Mesothelial cell of epicardium (in vitro differentiated cells): ENCODE data around the gene SYNE4. TPM values are rescaled to one million over a fixed set of nuclear protein-coding genes. Genes with fewer than 3 reads are reported as not detected.
"Not testable (repeated sequence)": the region's sequence is repeated elsewhere in the genome, so short reads cannot be mapped to it uniquely, and the experiment has no call there.

ENCODE experiments used
- DNase-seq, 2 experiments: peaks; one replicate each; pipeline ENCODE4 v3.0.0; 2021; ENCODE audit warnings: low spot score in 2 of 2; ENCODE audit not compliant: unreplicated experiment in 2 of 2
- H3K27ac Mint-ChIP-seq: 2 replicates; pipeline ENCODE4 v1.8.0; 2021; ENCODE audit warnings: mixed read lengths
- H3K27me3 Mint-ChIP-seq: 2 replicates; pipeline ENCODE4 v1.8.0; 2021; ENCODE audit warnings: low read depth, mixed read lengths
- H3K36me3 Mint-ChIP-seq: 2 replicates; pipeline ENCODE4 v1.8.0; 2021; ENCODE audit warnings: mixed read lengths
- H3K4me1 Mint-ChIP-seq: 2 replicates; pipeline ENCODE4 v1.8.0; 2021; ENCODE audit warnings: mixed read lengths
- H3K4me3 Mint-ChIP-seq: 2 replicates; pipeline ENCODE4 v1.8.0; 2021; ENCODE audit warnings: mild to moderate bottlenecking, moderate library complexity, mixed read lengths
- H3K9me3 Mint-ChIP-seq: 2 replicates; pipeline ENCODE4 v1.8.0; 2021; ENCODE audit warnings: mixed read lengths
- total RNA-seq: library from RNA; stranded (reverse); gene quantifications from 3 replicates; pipeline ENCODE4 v1.2.1, GENCODE V29; 2021
- TF ChIP-seq, protein P1 (sequence below): fragments of 200-600 bp; sonication (generic); IDR thresholded peaks from one replicate; pipeline ENCODE4 v1.5.0; 2021; ENCODE audit warnings: antibody characterized with exemption; ENCODE audit not compliant: unreplicated experiment

Gene SYNE4
- total RNA-seq, 1 donor from 2014 or later: 17.0 TPM

DNA sequence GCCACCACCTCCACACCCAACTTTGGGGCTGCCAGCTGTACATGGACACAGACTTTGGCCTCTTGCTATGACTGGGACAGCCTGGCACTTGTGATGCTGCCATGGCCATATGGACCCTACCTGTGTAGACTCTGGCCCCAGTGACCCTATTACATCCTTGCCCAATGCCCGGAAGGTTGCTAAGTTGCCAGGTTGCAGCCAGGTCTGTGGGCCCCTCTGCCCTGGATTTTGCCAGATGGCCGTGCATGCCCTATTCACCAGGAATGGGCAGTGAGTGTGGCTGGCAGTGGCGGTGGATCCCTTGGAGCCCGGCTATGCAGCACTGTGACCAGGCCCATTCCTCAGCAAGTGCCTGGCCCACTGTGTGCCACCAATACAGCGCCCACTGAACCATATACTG lies 22.5 kb downstream of the SYNE4 start:
- TF ChIP-seq, protein P1, sequence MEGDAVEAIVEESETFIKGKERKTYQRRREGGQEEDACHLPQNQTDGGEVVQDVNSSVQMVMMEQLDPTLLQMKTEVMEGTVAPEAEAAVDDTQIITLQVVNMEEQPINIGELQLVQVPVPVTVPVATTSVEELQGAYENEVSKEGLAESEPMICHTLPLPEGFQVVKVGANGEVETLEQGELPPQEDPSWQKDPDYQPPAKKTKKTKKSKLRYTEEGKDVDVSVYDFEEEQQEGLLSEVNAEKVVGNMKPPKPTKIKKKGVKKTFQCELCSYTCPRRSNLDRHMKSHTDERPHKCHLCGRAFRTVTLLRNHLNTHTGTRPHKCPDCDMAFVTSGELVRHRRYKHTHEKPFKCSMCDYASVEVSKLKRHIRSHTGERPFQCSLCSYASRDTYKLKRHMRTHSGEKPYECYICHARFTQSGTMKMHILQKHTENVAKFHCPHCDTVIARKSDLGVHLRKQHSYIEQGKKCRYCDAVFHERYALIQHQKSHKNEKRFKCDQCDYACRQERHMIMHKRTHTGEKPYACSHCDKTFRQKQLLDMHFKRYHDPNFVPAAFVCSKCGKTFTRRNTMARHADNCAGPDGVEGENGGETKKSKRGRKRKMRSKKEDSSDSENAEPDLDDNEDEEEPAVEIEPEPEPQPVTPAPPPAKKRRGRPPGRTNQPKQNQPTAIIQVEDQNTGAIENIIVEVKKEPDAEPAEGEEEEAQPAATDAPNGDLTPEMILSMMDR: no peak
- Mint-ChIP-seq H3K27ac (no peak overlapping the region), H3K27me3 (peaks cover 83% of the 10 kb centered on the region)

DNA sequence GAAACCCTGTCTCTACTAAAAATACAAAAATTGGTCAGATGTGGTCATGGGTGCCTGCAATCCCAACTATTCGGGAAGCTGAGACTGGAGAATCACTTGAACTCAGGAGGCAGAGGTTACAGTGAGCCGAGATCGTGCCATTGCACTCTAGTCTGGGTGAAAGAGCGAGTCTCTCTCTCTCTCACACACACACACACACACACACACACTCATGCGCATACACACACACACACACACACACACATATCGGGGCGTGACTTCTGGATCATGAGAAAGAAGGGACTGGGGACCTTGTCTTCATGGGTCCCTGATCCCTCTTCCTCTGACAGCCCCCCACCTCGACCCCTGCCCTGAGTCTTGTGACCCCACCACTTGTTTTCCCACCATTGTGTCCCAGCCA lies 25.4 kb downstream of the SYNE4 start:
- H3K9me3 Mint-ChIP-seq: no peaks in the 10 kb centered on the region
- H3K4me3 Mint-ChIP-seq: no peak overlapping the region
- peaks cover 84% of the 10 kb centered on the region for H3K27me3 Mint-ChIP-seq
- H3K27ac Mint-ChIP-seq: no peak overlapping the region
- TF ChIP-seq, protein P1: no peak
- no peak for DNase-seq
- H3K4me1 Mint-ChIP-seq: peaks cover 3% of the 10 kb centered on the region
- H3K36me3 Mint-ChIP-seq: no peaks in the 10 kb centered on the region

More for the DNA sequence above, 22.5 kb downstream of the SYNE4 start:
- peak overlapping the region; percentile 72 for H3K4me3 Mint-ChIP-seq
- peaks cover 3% of the 10 kb centered on the region for H3K4me1 Mint-ChIP-seq
- H3K9me3 Mint-ChIP-seq: no peaks in the 10 kb centered on the region
- DNase-seq: no peak
- H3K36me3 Mint-ChIP-seq: no peaks in the 10 kb centered on the region

DNA sequence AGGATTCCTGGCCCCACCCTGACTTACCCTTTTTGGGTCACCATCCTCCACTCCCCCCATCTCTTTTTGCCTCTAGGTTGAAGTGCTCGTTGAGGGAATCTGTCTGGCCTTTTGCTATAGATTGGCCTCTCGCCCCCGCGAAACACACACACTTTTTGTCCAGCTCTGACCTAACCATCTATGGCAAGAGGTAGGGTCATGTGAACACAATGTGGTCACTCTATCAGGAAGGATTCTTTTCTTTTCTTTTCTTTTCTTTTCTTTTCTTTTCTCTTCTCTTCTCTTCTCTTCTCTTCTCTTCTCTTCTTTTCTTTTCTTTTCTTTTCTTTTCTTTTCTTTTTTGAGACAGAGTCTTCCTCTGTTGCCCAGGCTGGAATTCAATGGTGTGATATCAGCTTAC lies 27.6 kb downstream of the SYNE4 start:
- not testable (repeated sequence) for H3K36me3 Mint-ChIP-seq, DNase-seq, H3K4me3 Mint-ChIP-seq, H3K9me3 Mint-ChIP-seq, H3K4me1 Mint-ChIP-seq, H3K27ac Mint-ChIP-seq
- H3K27me3 Mint-ChIP-seq: peaks cover 74% of the 10 kb centered on the region

DNA sequence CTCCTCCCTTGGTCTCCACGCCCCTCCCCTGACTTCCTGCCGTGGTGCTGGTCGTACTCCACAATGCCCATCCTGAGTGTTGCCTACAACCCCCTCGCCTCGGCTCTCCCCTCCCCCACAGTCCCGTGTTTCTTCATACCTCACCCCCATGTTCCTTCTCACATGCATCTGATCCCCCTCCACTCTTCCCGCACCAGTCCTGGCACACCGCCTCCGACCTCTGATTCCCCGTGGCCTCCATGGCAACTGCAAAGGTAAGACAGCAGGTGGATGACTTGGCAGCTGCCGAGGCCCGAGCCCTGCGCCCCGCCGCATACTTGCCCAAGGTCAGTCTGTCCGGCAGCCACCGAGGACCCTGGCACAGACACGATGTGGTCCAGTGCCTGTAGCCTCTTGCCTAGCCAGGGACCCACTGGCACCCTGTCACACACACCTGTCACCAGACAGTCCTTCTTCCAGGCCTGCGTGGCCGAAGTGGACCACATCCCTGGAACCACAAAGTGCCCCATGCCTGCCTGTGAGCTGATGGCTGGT lies 29.7 kb downstream of the SYNE4 start:
- TF ChIP-seq, protein P1: no peak
- Mint-ChIP-seq H3K27ac (no peak overlapping the region), H3K9me3 (no peaks in the 10 kb centered on the region), H3K4me1 (no peaks in the 10 kb centered on the region), H3K4me3 (no peak overlapping the region), H3K36me3 (no peaks in the 10 kb centered on the region), H3K27me3 (peaks cover 57% of the 10 kb centered on the region)
- no peak for DNase-seq

DNA sequence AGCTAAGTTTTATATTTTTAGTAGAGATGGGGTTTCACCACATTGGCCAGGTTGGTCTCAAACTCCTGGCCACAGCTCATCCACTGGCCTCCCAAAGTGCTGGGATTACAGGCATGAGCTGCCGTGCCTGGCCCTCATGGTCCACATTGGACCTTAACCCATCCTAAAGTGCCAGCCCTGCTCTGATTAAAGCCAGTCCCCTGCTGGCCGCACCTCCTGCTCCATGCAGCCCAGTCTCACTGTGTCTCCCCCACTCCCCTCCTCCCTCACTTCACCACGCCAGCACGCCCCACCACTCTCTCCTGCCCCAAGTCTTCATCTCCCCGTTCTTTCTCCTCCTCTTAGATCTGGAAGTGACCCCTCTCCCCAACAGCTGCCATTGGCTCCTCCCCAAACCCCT lies 30.3 kb downstream of the SYNE4 start:
- TF ChIP-seq, protein P1: no peak
- H3K4me3 Mint-ChIP-seq: no peak overlapping the region

DNA sequence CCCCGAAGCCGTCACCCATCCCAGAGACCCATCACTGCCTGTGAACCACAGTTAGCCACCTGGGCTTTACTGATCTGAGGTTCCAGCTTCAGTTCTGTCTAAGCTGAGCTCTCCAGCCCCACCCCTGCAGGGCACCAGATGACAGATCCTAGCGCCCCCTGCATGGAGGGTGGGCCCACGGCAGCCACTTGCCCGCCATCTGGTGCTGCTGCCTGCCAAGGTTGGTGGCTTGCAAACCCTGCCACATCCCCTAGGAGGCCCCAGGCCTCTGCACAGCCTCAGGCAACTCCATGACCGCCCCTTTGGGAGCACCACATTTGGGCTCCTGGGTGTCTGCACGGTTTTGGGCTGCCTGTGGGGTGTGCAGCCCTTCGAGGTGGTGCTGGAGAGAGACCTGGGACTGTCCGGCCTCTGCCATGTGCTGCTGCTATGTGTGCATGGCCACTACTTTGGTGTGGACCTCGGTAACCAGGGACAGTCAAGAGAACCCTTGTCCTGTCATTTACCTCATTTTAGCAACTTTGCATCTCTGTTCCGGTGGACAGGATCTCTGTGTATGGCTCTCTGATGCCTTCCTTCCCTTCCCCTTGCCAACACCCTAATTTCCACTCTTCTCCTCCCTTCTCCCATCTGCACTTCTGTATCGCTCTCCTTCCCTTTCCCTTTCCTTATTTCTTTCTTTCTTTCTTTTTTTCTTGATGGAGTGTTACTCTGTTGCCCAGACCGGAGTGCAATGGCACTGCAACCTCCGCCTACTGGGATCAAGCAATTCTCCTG lies 31.0 kb downstream of the SYNE4 start:
- Mint-ChIP-seq H3K4me3 (no peak overlapping the region), H3K27ac (no peak overlapping the region)
- TF ChIP-seq, protein P1: no peak

More for the DNA sequence above, 30.3 kb downstream of the SYNE4 start:
- DNase-seq: no peak
- H3K9me3 Mint-ChIP-seq: no peaks in the 10 kb centered on the region
- H3K36me3 Mint-ChIP-seq: no peaks in the 10 kb centered on the region
- peaks cover 53% of the 10 kb centered on the region for H3K27me3 Mint-ChIP-seq
- no peaks in the 10 kb centered on the region for H3K4me1 Mint-ChIP-seq
- no peak overlapping the region for H3K27ac Mint-ChIP-seq

More for the DNA sequence above, 31.0 kb downstream of the SYNE4 start:
- H3K36me3 Mint-ChIP-seq: no peaks in the 10 kb centered on the region
- no peaks in the 10 kb centered on the region for H3K4me1 Mint-ChIP-seq
- no peak for DNase-seq
- H3K9me3 Mint-ChIP-seq: no peaks in the 10 kb centered on the region
- H3K27me3 Mint-ChIP-seq: peaks cover 48% of the 10 kb centered on the region
